Purkinje cell (primary cell): ENCODE measurements around the gene SFSWAP. TPM values are rescaled to one million over a fixed set of nuclear protein-coding genes. Genes with fewer than 3 reads are reported as not detected.

Experiments
- polyA plus RNA-seq: library from polyadenylated mRNA; unstranded; fragments of >200 nt; fragmentation: Nextera tagmentation; gene quantifications from 2 replicates; pipeline ENCODE4 v1.2.1, GENCODE V29; 2014

The SFSWAP gene
- polyA plus RNA-seq: 3.3 and 4.5 TPM in 2 replicates

DNA sequence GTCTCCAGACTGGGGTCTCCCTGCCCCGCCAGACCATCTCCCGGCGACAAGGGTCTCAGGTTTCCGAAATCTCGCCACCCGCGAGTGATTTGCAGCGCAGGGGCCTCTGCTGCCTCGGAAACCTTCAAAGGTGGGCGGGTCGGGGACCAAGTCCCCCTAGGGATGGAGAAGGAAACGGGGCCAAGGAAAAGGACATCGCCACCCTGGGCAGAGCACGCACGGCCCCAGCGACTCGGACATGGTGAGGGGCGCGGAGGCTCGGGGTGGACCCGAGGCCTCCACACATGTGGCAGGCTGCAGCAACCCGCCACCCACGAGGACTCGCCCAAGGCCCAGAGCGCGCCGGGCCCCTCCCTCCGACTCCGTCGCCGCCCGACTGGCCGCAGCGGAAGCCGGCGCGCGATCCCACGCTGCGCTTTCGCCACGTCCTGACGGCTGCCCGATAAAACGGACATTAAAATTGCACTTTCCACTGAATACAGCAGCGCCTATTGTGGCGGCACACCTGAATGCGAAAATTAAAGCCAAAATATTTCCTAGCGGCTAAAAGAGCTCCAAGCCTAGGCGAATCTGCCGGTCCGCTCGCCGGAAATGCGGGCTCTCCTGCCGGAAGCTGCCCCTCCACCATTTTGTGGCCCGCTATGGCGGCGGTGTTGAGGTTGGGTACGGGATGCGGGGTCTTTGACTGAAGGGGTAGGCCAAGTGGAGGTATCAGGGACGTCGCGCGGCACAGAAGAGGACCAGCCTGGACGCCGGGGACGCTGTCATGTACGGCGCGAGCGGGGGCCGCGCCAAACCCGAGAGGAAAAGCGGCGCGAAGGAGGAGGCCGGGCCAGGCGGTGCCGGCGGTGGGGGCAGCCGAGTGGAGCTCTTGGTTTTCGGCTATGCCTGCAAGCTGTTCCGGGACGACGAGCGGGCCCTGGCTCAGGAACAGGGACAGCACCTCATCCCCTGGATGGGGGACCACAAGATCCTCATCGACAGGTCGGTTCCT lies at the start of gene SFSWAP:
Gene SFSWAP (plus strand): TSS at position 627 of the 994 bp plus-strand sequence. CDS start 140 bp downstream, at position 767.

DNA sequence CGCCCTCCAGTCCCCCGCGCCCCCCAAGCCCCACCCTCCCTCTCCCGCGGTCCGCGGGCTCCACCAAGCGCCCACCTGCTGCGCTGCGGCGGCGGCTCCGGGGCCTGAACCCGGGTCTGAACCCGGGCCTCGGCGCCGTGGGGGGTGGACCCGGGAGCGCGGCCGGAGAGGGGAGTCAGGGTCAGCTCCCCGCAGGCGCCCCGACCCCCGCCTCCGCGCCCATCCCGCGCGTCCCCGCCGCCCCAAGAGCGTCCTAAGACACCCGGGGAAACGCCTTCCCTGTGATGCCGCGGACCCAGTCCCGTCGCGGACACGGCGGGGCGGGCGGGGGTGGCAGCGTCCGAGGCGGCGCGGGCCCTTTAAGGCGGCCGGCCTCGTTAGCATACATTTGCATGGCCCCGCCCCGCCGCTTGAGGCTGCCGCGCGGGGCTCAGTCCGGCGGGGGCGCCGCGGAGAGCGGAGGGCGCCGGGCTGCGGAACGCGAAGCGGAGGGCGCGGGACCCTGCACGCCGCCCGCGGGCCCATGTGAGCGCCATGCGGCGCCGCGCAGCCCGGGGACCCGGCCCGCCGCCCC lies 117.2 kb downstream of the SFSWAP start, which contains the start of gene MMP17:
Gene MMP17 (plus strand): TSS at position 433 of the 574 bp plus-strand sequence. CDS start 102 bp downstream, at position 535.

Other genes with a start within 250 kb of the SFSWAP start
- gene MMP17, start 117.3 kb downstream of the SFSWAP start, polyA plus RNA-seq: 0.69 TPM in 1 of 2 replicates, not detected in the other
- 1.7 and 2.3 TPM in 2 replicates for gene ULK1, start 183.5 kb downstream of the SFSWAP start, polyA plus RNA-seq
- gene PUS1, start 218.2 kb downstream of the SFSWAP start, polyA plus RNA-seq: 1.8 and 2.4 TPM in 2 replicates
- gene EP400, start 238.9 kb downstream of the SFSWAP start, polyA plus RNA-seq: 4.6 and 6.6 TPM in 2 replicates